K562 (cell line): Measurements from ENCODE around the gene ARMC6. TPM values are rescaled to one million over a fixed set of nuclear protein-coding genes. Genes with fewer than 3 reads are reported as not detected.
A peak's percentile ranks its signal among the peaks of the same experiment; 100 is the strongest.

ENCODE experiments used
- FOXK2 ChIP-seq, 2 experiments: fragments of 450-650 bp; IDR thresholded peaks in 1 of 2; conservative IDR thresholded peaks in 1 of 2; 2 replicates each; pipeline ENCODE4 v1.6.1; 2016; ENCODE audit warnings: low read depth in 2 of 2, mild to moderate bottlenecking in 1 of 2
- MGA ChIP-seq: fragments of 450-650 bp; IDR thresholded peaks from 2 replicates; pipeline ENCODE4 v1.6.1; 2016; ENCODE audit warnings: mild to moderate bottlenecking, moderate library complexity
- NEUROD1 ChIP-seq: fragments of 150-350 bp; IDR thresholded peaks from 2 replicates; pipeline ENCODE4 v1.6.1; 2014; ENCODE audit warnings: borderline replicate concordance, low read length, low read depth; ENCODE audit not compliant: partially characterized antibody
- PHB2 ChIP-seq: fragments of 450-650 bp; IDR thresholded peaks from 2 replicates; pipeline ENCODE4 v1.6.1; 2017; ENCODE audit warnings: low read depth
- RNF219 ChIP-seq: fragments of 250-450 bp; sonication (Bioruptor Pico); IDR thresholded peaks from 2 replicates; pipeline ENCODE4 v1.5.0; 2022; ENCODE audit warnings: mild to moderate bottlenecking
- TARDBP ChIP-seq: fragments of 450-650 bp; IDR thresholded peaks from 2 replicates; pipeline ENCODE4 v1.6.1; 2016
- ZBTB34 ChIP-seq: fragments of 250-450 bp; sonication (Bioruptor Pico); IDR thresholded peaks from 2 replicates; pipeline ENCODE4 v1.8.0; 2021; ENCODE audit warnings: mild to moderate bottlenecking, moderate library complexity
- ZNF197 ChIP-seq: fragments of 200-800 bp; sonication (Bioruptor generic); IDR thresholded peaks from 2 replicates; pipeline ENCODE4 v1.6.1; 2016; ENCODE audit warnings: low read depth, missing genetic modification characterization, missing compliant biosample characterization
- ZNF395 ChIP-seq: fragments of 200-800 bp; sonication (Bioruptor generic); IDR thresholded peaks from 2 replicates; pipeline ENCODE4 v1.6.1; 2017; ENCODE audit warnings: missing genetic modification characterization, missing compliant biosample characterization
- polyA plus RNA-seq, 8 experiments: library from polyadenylated mRNA; depleted of rRNA in 4 of 8; stranded (reverse) in 5 of 8; unstranded in 3 of 8; fragments of >200 nt; fragmentation: Nextera tagmentation in 2 of 8; fragmentation: Illumina TruSeq in 1 of 8; extraction: Ambion mirVana in 2 of 8; extraction: Trizol in 1 of 8; gene quantifications; 2 replicates each; pipeline versions ENCODE4 v1.2.1 to v1.2.3, GENCODE V29; 2011 to 2014; ENCODE audit warnings: inconsistent platforms in 1 of 8, missing spikeins in 1 of 8
- total RNA-seq, 7 experiments: library from RNA; depleted of rRNA in 6 of 7; stranded (reverse); fragments of >200 nt in 6 of 7; fragmentation: Illumina TruSeq in 2 of 7; extraction: Trizol in 2 of 7; gene quantifications; 2 replicates each; pipeline versions ENCODE4 v1.2.1 to v1.2.3, GENCODE V29; 2011 to 2021; ENCODE audit warnings: low replicate concordance in 1 of 7

ARMC6 gene
- total and polyA plus RNA-seq, 9 of the 15 experiments (the other 6 are each of a cell fraction or from before 2014, with no cell fraction given): 2.1 to 93.4 (median 63.6) TPM

- no peak for TF ChIP-seq RNF219 (CRISPR knock-in tag)
- TF ChIP-seq MGA: peak; percentile 74
- no peak for TF ChIP-seq ZBTB34 (CRISPR knock-in tag)
- peak; percentile 86; the same call in 1 of the 2 replicates for TF ChIP-seq ZNF197 (CRISPR knock-in tag)
- TF ChIP-seq PHB2: peak; percentile 87
- TF ChIP-seq NEUROD1: peak; percentile 89
- peak; percentile 64 for TF ChIP-seq ZNF395 (CRISPR knock-in tag)
- TF ChIP-seq FOXK2 (conservative IDR thresholded peaks at IDR 0.05 in 1 of 2, IDR thresholded peaks at IDR 0.05 in 1 of 2; ENCODE audit: low read depth in 2 of 2): peak in 1 of 2 experiments; percentile 41; a peak in 1 of 4 replicates
- no peak; the same call in 1 of the 2 replicates for TF ChIP-seq TARDBP
Observed at GRCh38 chr19:19059837-19060611, 26.6 kb downstream of the ARMC6 start (continued).
